Smooth muscle cell (in vitro differentiated cells): ENCODE results near the gene BICD2. TPM values are rescaled to one million over a fixed set of nuclear protein-coding genes. Genes with fewer than 3 reads are reported as not detected.

Experiments
- DNase-seq: peaks from one replicate; lab custom pipeline; 2025; ENCODE audit not compliant: unreplicated experiment; lab: John Stamatoyannopoulos, UW
- H2AFZ ChIP-seq: fragments of 200-600 bp; sonication (generic); 2 replicates; pipeline ENCODE4 v1.6.0; 2016; ENCODE audit warnings: antibody characterized with exemption, low read depth, mild to moderate bottlenecking
- H3F3A ChIP-seq: fragments of 200-600 bp; sonication (generic); 2 replicates; pipeline ENCODE4 v1.6.0; 2017; ENCODE audit warnings: antibody characterized with exemption, low read depth
- H3K27ac ChIP-seq: fragments of 200-600 bp; sonication (generic); 2 replicates; pipeline ENCODE4 v1.5.1; 2016; ENCODE audit warnings: low read depth, mild to moderate bottlenecking
- H3K27me3 ChIP-seq: fragments of 200-600 bp; sonication (generic); 2 replicates; pipeline ENCODE4 v1.6.1; 2016; ENCODE audit warnings: low read depth, mild to moderate bottlenecking
- H3K36me3 ChIP-seq: fragments of 200-600 bp; sonication (generic); 2 replicates; pipeline ENCODE4 v1.5.1; 2016; ENCODE audit warnings: low read depth
- H3K4me1 ChIP-seq: fragments of 200-600 bp; sonication (generic); 2 replicates; pipeline ENCODE4 v1.5.1; 2016; ENCODE audit warnings: low read depth
- H3K4me2 ChIP-seq: fragments of 200-600 bp; sonication (generic); 2 replicates; pipeline ENCODE4 v1.6.0; 2016; ENCODE audit warnings: mild to moderate bottlenecking
- H3K4me3 ChIP-seq: fragments of 200-600 bp; sonication (generic); 2 replicates; pipeline ENCODE4 v1.5.1; 2016; ENCODE audit warnings: mild to moderate bottlenecking
- H3K79me2 ChIP-seq: fragments of 200-600 bp; sonication (generic); 2 replicates; pipeline ENCODE4 v1.6.0; 2016; ENCODE audit warnings: low read depth, mild to moderate bottlenecking
- H3K9ac ChIP-seq: fragments of 200-600 bp; sonication (generic); 2 replicates; pipeline ENCODE4 v1.6.0; 2016; ENCODE audit warnings: low read depth
- H3K9me3 ChIP-seq: fragments of 200-600 bp; sonication (generic); replicated peaks from 2 replicates; pipeline ENCODE4 v1.5.1; 2016; ENCODE audit warnings: low read depth
- H4K20me1 ChIP-seq: fragments of 200-600 bp; sonication (generic); 2 replicates; pipeline ENCODE4 v1.6.0; 2016; ENCODE audit warnings: low read depth
- CTCF ChIP-seq: fragments of 200-600 bp; sonication (generic); IDR thresholded peaks from 2 replicates; pipeline ENCODE4 v1.5.1; 2017; ENCODE audit warnings: borderline replicate concordance, mild to moderate bottlenecking, antibody characterized with exemption; ENCODE audit not compliant: insufficient read depth, poor library complexity, severe bottlenecking
- WGBS: methylation state at CpG from one replicate; pipeline ENCODE4 v1.1.7; 2016; ENCODE audit warnings: low lambda C conversion rate; 5-methylcytosine and 5-hydroxymethylcytosine counted together
- polyA plus RNA-seq: library from polyadenylated mRNA; unstranded; fragments of >200 nt; fragmentation: Nextera tagmentation; extraction: Ambion mirVana; gene quantifications from 2 replicates; pipeline ENCODE4 v1.2.1, GENCODE V29; 2016
- total RNA-seq: library from RNA; depleted of rRNA; stranded (reverse); fragments of >200 nt; gene quantifications from 2 replicates; pipeline ENCODE4 v1.2.3, GENCODE V29; 2014

The BICD2 gene
- total and polyA plus RNA-seq, 2 experiments from 2014 or later, result 28.1 to 29.1 TPM

GRCh38 chr9:92717201-92718085 lies 47.2 kb downstream of the BICD2 start:
- Histone ChIP-seq H3K4me1 (no peaks in the 10 kb centered on the region), H2AFZ (no peak overlapping the region), H4K20me1 (peaks cover 38% of the 10 kb centered on the region), H3K4me2 (no peak overlapping the region), H3K9ac (no peak overlapping the region), H3K27me3 (no peaks in the 10 kb centered on the region), H3F3A (no peaks in the 10 kb centered on the region), H3K27ac (no peak overlapping the region), H3K9me3 (no peaks in the 10 kb centered on the region), H3K4me3 (no peak overlapping the region), H3K36me3 (no peaks in the 10 kb centered on the region), H3K79me2 (no peaks in the 10 kb centered on the region)
- DNase-seq, result no peak
- WGBS, result 91% methylated on average over 21 of the region's 21 CpGs
- no peak for TF ChIP-seq CTCF

GRCh38 chr9:92716557-92716956 lies 48.1 kb downstream of the BICD2 start:
- WGBS, result 53% methylated on average over 4 of the region's 4 CpGs
- peak; percentile 33 for DNase-seq
- no peak overlapping the region for H2AFZ ChIP-seq
- H3K9ac ChIP-seq, result no peak overlapping the region
- H3K4me3 ChIP-seq, result no peak overlapping the region
- H3K36me3 ChIP-seq, result no peaks in the 10 kb centered on the region
- H3K9me3 ChIP-seq, result no peaks in the 10 kb centered on the region
- no peak overlapping the region for H3K27ac ChIP-seq
- H3K27me3 ChIP-seq, result no peaks in the 10 kb centered on the region
- H4K20me1 ChIP-seq, result peaks cover 33% of the 10 kb centered on the region
- peak; percentile 91 for TF ChIP-seq CTCF
- H3K4me1 ChIP-seq, result no peaks in the 10 kb centered on the region
- H3F3A ChIP-seq, result no peaks in the 10 kb centered on the region
- H3K4me2 ChIP-seq, result no peak overlapping the region
- no peaks in the 10 kb centered on the region for H3K79me2 ChIP-seq

DNA sequence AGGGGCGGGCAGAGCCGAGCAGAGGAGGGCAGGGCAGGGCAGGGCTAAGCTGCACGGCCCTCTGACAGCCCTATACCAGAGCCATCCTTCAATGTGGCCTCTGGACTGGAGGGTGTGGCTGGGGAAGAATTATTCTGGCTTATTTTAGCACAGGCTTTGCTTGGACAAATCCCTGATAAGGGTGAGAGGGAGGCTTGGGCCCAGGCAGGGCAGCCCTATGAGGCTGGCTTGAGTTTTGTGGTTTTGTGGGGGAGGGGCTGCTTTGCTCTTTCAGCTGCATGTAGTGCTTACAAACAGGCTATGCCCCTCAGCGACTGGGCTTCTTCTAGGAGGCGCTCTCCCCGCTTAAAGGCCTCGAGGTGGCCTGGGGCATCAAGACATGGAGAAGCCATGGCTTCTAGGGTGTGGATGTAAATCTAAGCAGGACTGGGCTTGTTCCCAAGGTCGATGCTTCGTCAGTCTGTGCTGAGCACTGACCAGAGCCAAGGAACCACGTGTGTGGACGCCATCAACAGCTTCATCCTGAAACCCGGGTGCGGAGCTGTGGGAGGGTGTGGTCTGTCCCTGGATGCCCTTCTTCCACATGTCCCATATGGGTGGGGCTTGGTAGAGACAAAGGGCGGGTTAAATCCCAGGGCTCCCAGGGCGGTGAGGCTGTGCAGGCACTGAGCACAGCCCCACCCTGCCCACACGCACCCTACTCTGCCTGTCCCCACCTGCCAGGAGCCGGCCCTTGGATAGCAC lies 49.0 kb downstream of the BICD2 start:
- no peak for TF ChIP-seq CTCF
- Histone ChIP-seq H2AFZ (no peak overlapping the region), H4K20me1 (peaks cover 32% of the 10 kb centered on the region), H3K27ac (no peak overlapping the region), H3K4me3 (no peak overlapping the region), H3K79me2 (no peaks in the 10 kb centered on the region), H3F3A (no peaks in the 10 kb centered on the region), H3K36me3 (no peaks in the 10 kb centered on the region), H3K27me3 (no peaks in the 10 kb centered on the region), H3K4me1 (no peaks in the 10 kb centered on the region), H3K9me3 (no peaks in the 10 kb centered on the region), H3K9ac (no peak overlapping the region), H3K4me2 (peak overlapping the region; percentile 25)
- DNase-seq, result no peak
- WGBS, result 71% methylated on average over 17 of the region's 17 CpGs
